Body of pancreas (tissue), 4 donors: ENCODE data around the gene CADPS.

ENCODE experiments used
- CTCF ChIP-seq, 7 experiments: fragments of 450-650 bp in 4 of 7; fragments of 200-600 bp in 3 of 7; sonication (generic) in 3 of 7; IDR thresholded peaks; one replicate each; pipeline ENCODE4 v1.5.1; 2016 to 2019; ENCODE audit warnings: antibody characterized with exemption in 7 of 7
- POLR2A ChIP-seq, 3 donors: fragments of 450-650 bp; IDR thresholded peaks; one replicate each; pipeline ENCODE4 v1.6.1; 2016; ENCODE audit warnings: antibody characterized with exemption in 3 of 3, mild to moderate bottlenecking in 2 of 3

GRCh38 chr3:62659660-62660059 lies 215.6 kb downstream of the CADPS start:
- TF ChIP-seq CTCF (IDR thresholded peaks at IDR 0.05) (no peak), POLR2A (IDR thresholded peaks at IDR 0.05) (no peak)
